ENCODE measurements around the gene RNF186. TPM values are rescaled to one million over a fixed set of nuclear protein-coding genes. Genes with fewer than 3 reads are reported as not detected.

Gene RNF186
- total RNA-seq, 1 experiment from 2014 or later, result not detected

DNA sequence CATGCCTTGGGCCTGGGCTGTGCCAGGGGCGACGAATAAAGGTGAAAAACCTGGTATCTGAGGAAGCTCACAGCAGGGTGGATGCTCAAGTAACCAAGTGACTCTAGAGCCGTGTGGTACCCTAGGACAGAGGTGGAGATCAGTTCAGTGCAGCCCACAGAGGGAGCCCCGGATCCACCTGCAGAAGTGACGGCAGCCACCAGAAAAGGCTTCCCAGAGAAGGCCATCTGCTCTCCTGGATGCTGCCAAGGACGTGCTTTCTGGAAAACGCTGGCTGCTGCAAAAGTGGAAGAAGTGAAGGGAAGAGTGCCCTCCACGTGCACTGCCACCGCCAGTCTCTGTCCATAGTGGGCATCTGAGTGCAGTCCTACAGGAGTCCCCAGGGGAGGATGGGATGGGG, 43.0 kb downstream of the RNF186 start:
- Mint-ChIP-seq H3K27ac (ENCODE audit: unreplicated experiment) (no peak overlapping the region), H3K36me3 (ENCODE audit: insufficient read depth, unreplicated experiment) (no peaks in the 10 kb centered on the region), H3K4me1 (ENCODE audit: low read depth, unreplicated experiment) (no peaks in the 10 kb centered on the region), H3K27me3 (ENCODE audit: unreplicated experiment) (no peaks in the 10 kb centered on the region), H3K9me3 (ENCODE audit: low read depth, unreplicated experiment) (no peaks in the 10 kb centered on the region), H3K4me3 (ENCODE audit: low read depth, unreplicated experiment) (no peak overlapping the region)
- CTCF ChIA-PET, result interaction anchor here (0.6 kb wide), 1 partner anchor 15 kb away, joined by 3 read pairs; no protein-coding TSS in a partner anchor
- intact Hi-C loops (cut with micrococcal nuclease; ENCODE audit: unreplicated experiment), result no loop called here
- TF ChIP-seq, protein P1, sequence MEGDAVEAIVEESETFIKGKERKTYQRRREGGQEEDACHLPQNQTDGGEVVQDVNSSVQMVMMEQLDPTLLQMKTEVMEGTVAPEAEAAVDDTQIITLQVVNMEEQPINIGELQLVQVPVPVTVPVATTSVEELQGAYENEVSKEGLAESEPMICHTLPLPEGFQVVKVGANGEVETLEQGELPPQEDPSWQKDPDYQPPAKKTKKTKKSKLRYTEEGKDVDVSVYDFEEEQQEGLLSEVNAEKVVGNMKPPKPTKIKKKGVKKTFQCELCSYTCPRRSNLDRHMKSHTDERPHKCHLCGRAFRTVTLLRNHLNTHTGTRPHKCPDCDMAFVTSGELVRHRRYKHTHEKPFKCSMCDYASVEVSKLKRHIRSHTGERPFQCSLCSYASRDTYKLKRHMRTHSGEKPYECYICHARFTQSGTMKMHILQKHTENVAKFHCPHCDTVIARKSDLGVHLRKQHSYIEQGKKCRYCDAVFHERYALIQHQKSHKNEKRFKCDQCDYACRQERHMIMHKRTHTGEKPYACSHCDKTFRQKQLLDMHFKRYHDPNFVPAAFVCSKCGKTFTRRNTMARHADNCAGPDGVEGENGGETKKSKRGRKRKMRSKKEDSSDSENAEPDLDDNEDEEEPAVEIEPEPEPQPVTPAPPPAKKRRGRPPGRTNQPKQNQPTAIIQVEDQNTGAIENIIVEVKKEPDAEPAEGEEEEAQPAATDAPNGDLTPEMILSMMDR (IDR thresholded peaks at IDR 0.05; ENCODE audit: unreplicated experiment), result no peak
- no TSS peak for BruUV-seq (replicated peaks)
- DNase-seq, result no peak

DNA sequence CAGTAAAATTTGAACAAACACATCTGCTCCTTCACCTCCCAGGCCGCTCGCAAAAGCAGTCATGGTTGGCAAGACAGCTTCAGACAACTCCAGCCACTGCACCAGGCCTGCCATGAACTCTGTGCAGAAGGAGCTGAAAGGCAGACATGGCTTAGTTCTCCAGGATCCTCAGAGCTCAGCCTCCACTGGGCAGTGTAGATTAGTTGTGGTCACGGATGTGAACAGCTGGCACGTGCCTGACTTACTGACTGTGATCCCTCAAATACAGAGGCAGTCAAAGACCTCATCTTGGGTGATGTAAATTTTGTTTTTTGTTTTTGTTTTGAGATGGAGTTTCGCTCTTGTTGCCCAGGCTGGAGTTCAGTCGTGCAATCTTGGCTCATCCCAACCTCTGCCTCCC, 43.7 kb downstream of the RNF186 start:
- peaks cover 4% of the 10 kb centered on the region for H3K4me1 Mint-ChIP-seq (ENCODE audit: low read depth, unreplicated experiment)
- H3K36me3 Mint-ChIP-seq (ENCODE audit: insufficient read depth, unreplicated experiment), result no peaks in the 10 kb centered on the region
- H3K9me3 Mint-ChIP-seq (ENCODE audit: low read depth, unreplicated experiment), result no peaks in the 10 kb centered on the region
- intact Hi-C loops (cut with micrococcal nuclease; ENCODE audit: unreplicated experiment), result no loop called here
- no peak overlapping the region for H3K27ac Mint-ChIP-seq (ENCODE audit: unreplicated experiment)
- no peak for DNase-seq
- CTCF ChIA-PET, result no interaction called here
- H3K4me3 Mint-ChIP-seq (ENCODE audit: low read depth, unreplicated experiment), result no peak overlapping the region
- no TSS peak for BruUV-seq (replicated peaks)
- TF ChIP-seq, protein P1 (IDR thresholded peaks at IDR 0.05; ENCODE audit: unreplicated experiment), result no peak
- no peaks in the 10 kb centered on the region for H3K27me3 Mint-ChIP-seq (ENCODE audit: unreplicated experiment)

DNA sequence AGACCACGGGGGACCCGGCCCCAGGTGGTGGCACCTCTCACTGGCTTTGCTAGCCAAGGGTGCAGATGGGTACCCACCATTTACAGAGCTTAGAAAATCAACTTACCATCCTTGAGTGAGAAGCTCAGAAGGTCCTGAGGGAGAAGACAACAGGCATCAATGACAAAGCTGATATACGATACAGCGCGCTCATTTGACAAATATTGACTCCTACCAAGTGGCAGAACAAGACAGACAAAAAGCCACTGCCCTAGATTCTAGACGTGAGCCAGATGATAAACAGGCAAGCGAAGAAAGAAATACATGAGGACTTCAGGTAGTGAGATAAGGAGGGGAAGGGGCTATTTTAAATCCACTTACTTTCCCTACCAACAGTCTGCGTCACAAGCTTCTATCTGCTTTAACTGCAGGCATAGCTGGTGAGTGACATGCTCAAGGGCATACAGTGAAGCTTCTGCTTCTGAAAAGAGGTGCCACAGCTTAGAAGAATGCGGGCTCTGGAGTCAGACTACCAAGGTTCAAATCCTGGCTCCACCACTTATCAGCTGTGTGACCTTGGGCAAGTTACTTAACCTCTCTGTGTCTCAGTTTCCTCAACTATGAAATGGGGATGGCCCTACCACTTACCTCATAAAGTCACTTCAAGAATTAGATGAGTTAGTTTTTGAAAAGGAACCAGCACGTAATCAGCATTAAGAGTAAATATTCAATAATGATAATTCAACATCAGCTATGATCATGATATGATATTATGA, 44.5 kb downstream of the RNF186 start:
- H3K27ac Mint-ChIP-seq (ENCODE audit: unreplicated experiment), result no peak overlapping the region
- DNase-seq, result no peak
- H3K9me3 Mint-ChIP-seq (ENCODE audit: low read depth, unreplicated experiment), result no peaks in the 10 kb centered on the region
- TF ChIP-seq, protein P1 (IDR thresholded peaks at IDR 0.05; ENCODE audit: unreplicated experiment), result no peak
- H3K4me1 Mint-ChIP-seq (ENCODE audit: low read depth, unreplicated experiment), result peaks cover 11% of the 10 kb centered on the region
- no peaks in the 10 kb centered on the region for H3K27me3 Mint-ChIP-seq (ENCODE audit: unreplicated experiment)
- BruUV-seq (replicated peaks), result no TSS peak
- H3K4me3 Mint-ChIP-seq (ENCODE audit: low read depth, unreplicated experiment), result no peak overlapping the region
- intact Hi-C loops (cut with micrococcal nuclease; ENCODE audit: unreplicated experiment), result no loop called here
- CTCF ChIA-PET, result interaction anchor here (0.6 kb wide), 1 partner anchor 109 kb away, joined by 3 read pairs; no protein-coding TSS in a partner anchor
- H3K36me3 Mint-ChIP-seq (ENCODE audit: insufficient read depth, unreplicated experiment), result no peaks in the 10 kb centered on the region

DNA sequence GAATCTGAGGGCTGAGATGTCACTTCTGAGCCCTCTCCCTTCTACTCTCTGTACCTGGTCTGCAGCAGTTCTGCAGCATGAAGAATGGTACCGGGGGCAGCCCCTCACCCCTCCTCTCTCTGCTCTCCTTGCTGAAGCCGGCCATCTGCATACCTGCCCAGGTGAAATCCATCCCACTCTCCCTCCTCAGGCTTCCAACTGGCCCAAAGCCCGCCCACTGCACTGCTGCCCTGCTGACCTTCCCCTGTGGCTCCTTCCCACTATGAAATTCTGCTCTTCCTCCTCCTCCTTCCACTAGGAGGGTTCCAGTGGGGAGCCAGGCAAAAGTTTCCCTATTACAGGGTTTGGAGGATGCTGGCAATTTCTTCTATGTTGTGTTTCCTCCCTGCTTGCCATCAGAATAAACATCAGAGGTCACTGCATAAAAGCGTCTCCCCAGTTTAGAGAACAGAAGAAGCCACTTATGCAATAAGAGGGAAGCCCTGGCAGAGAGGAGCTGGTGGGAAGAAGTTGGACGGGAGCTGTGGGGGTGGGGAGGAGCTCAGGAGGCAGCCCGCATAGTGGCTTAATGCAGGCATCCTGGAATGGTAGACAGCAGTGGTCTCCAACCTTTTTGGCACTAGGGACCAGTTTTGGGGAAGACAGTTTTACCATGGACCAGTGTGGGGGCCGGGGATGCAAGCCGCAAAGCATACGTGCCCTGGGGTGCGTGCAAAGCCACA, 45.7 kb downstream of the RNF186 start:
- intact Hi-C loops (cut with micrococcal nuclease; ENCODE audit: unreplicated experiment), result no loop called here
- Mint-ChIP-seq H3K27me3 (ENCODE audit: unreplicated experiment) (no peaks in the 10 kb centered on the region), H3K9me3 (ENCODE audit: low read depth, unreplicated experiment) (no peaks in the 10 kb centered on the region), H3K36me3 (ENCODE audit: insufficient read depth, unreplicated experiment) (peaks cover 5% of the 10 kb centered on the region), H3K4me1 (ENCODE audit: low read depth, unreplicated experiment) (peaks cover 20% of the 10 kb centered on the region), H3K4me3 (ENCODE audit: low read depth, unreplicated experiment) (no peak overlapping the region), H3K27ac (ENCODE audit: unreplicated experiment) (no peak overlapping the region)
- TF ChIP-seq, protein P1 (IDR thresholded peaks at IDR 0.05; ENCODE audit: unreplicated experiment), result no peak
- BruUV-seq (replicated peaks), result no TSS peak
- CTCF ChIA-PET, result interaction anchor here (1.1 kb wide), 1 partner anchor 18 kb away, joined by 3 read pairs; no protein-coding TSS in a partner anchor
- no peak for DNase-seq
